PC-9 (cell line): ENCODE measurements around the gene CABLES2. TPM values are rescaled to one million over a fixed set of nuclear protein-coding genes. Genes with fewer than 3 reads are reported as not detected.
A peak's percentile ranks its signal among the peaks of the same experiment; 100 is the strongest.

Experiments used
- BruUV-seq: library from RNA; stranded (reverse); fragments of 400-500 nt; replicated peaks from 2 replicates; lab custom pipeline; 2021; lab: Mats Ljungman, UMichigan
- CTCF ChIA-PET: fragments of 300-600 bp; sonication (Branson Sonifier 250); formaldehyde crosslinking; loops from one replicate; lab custom pipeline; 2022; ENCODE audit warnings: antibody characterized with exemption; lab: Charles Lee
- POLR2A ChIA-PET: fragments of 300-600 bp; sonication (Branson Sonifier 250); formaldehyde crosslinking; loops from one replicate; lab custom pipeline; 2022; ENCODE audit warnings: antibody characterized with exemption; ENCODE audit not compliant: unreplicated experiment; lab: Charles Lee
- DNase-seq, 2 experiments: peaks; one replicate each; pipeline versions ENCODE4 v3.0.0 to v3.0.0-alpha.2; 2015 to 2022; ENCODE audit warnings: mixed read lengths in 1 of 2
- H2AFZ ChIP-seq: fragments of 200-600 bp; sonication (generic); 2 replicates; pipeline ENCODE4 v1.8.1; 2017; ENCODE audit warnings: antibody characterized with exemption
- H3F3A ChIP-seq: fragments of 200-600 bp; sonication (generic); 2 replicates; pipeline ENCODE4 v1.8.1; 2017; ENCODE audit warnings: antibody characterized with exemption, mild to moderate bottlenecking, low read depth; ENCODE audit not compliant: insufficient read depth
- H3K27ac ChIP-seq: fragments of 200-600 bp; sonication (generic); 2 replicates; pipeline ENCODE4 v1.6.1; 2016; ENCODE audit warnings: mixed run types
- H3K27me3 ChIP-seq: fragments of 200-600 bp; sonication (generic); 2 replicates; pipeline ENCODE4 v1.6.1; 2016; ENCODE audit warnings: low read depth, mixed run types; ENCODE audit not compliant: insufficient read depth
- H3K36me3 ChIP-seq: fragments of 200-600 bp; sonication (generic); 2 replicates; pipeline ENCODE4 v1.6.1; 2016; ENCODE audit warnings: low read depth, mixed run types
- H3K4me1 ChIP-seq: fragments of 200-600 bp; sonication (generic); replicated peaks from 2 replicates; pipeline ENCODE4 v1.6.1; 2016; ENCODE audit warnings: mixed run types; ENCODE audit not compliant: insufficient read depth
- H3K4me2 ChIP-seq: fragments of 200-600 bp; sonication (generic); 2 replicates; pipeline ENCODE4 v1.6.1; 2017; ENCODE audit warnings: mixed run types
- H3K4me3 ChIP-seq: fragments of 200-600 bp; sonication (generic); 2 replicates; pipeline ENCODE4 v1.6.1; 2016; ENCODE audit warnings: mixed run types
- H3K79me2 ChIP-seq: fragments of 200-600 bp; sonication (generic); 2 replicates; pipeline ENCODE4 v1.6.1; 2017; ENCODE audit warnings: low read depth, mixed run types
- H3K9me2 ChIP-seq: fragments of 200-600 bp; sonication (generic); 2 replicates; pipeline ENCODE4 v1.8.1; 2017; ENCODE audit warnings: mild to moderate bottlenecking; ENCODE audit not compliant: insufficient read depth
- H3K9me3 ChIP-seq: fragments of 200-600 bp; sonication (generic); 2 replicates; pipeline ENCODE4 v1.8.1; 2016; ENCODE audit warnings: low read depth; ENCODE audit not compliant: insufficient read depth
- H4K20me1 ChIP-seq: fragments of 200-600 bp; sonication (generic); 2 replicates; pipeline ENCODE4 v1.8.1; 2017; ENCODE audit not compliant: insufficient read depth
- EZH2 ChIP-seq: fragments of 200-600 bp; sonication (generic); IDR thresholded peaks from 2 replicates; pipeline ENCODE4 v1.8.0; 2017; ENCODE audit warnings: antibody characterized with exemption, low read depth
- intact Hi-C: fragments of 100-400 bp; cut with micrococcal nuclease; formaldehyde crosslinking; loops from one replicate; pipeline ENCODE4 v1.10.0; 2022; ENCODE audit not compliant: unreplicated experiment
- total RNA-seq: library from RNA; stranded (reverse); gene quantifications from 2 replicates; pipeline ENCODE4 v1.2.3, GENCODE V29; 2021
- TF ChIP-seq, protein P1 (sequence below): fragments of 200-600 bp; sonication (generic); conservative IDR thresholded peaks from 2 replicates; pipeline ENCODE4 v1.6.1; 2017; ENCODE audit warnings: mixed run types, antibody characterized with exemption, mild to moderate bottlenecking, moderate library complexity

The CABLES2 gene
- total RNA-seq, 1 experiment from 2014 or later = 14.1 TPM

DNA sequence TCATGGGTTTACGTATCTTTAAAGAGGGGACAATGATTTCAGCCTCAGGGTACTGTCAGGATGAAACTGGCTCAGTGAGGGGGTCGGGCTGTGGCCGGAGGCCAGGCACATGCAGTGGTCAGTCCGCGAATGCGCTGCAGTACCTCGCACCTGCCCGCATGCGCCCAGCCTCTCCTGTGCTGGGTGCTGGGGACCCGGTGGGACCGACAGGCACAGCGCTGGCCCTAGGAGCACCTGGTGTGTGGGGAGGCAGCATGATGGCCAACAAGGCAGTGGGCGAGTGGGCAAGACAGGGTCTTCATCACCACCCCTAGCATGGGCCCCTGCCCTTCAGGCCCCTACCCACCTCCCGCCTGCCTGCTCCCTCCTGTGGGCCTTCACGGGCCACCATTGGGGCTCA is 970 bp upstream of the CABLES2 start:
- H3K79me2 ChIP-seq = no peaks in the 10 kb centered on the region
- CTCF ChIA-PET = no interaction called here
- no TSS peak for BruUV-seq
- TF ChIP-seq, protein P1, sequence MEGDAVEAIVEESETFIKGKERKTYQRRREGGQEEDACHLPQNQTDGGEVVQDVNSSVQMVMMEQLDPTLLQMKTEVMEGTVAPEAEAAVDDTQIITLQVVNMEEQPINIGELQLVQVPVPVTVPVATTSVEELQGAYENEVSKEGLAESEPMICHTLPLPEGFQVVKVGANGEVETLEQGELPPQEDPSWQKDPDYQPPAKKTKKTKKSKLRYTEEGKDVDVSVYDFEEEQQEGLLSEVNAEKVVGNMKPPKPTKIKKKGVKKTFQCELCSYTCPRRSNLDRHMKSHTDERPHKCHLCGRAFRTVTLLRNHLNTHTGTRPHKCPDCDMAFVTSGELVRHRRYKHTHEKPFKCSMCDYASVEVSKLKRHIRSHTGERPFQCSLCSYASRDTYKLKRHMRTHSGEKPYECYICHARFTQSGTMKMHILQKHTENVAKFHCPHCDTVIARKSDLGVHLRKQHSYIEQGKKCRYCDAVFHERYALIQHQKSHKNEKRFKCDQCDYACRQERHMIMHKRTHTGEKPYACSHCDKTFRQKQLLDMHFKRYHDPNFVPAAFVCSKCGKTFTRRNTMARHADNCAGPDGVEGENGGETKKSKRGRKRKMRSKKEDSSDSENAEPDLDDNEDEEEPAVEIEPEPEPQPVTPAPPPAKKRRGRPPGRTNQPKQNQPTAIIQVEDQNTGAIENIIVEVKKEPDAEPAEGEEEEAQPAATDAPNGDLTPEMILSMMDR = no peak
- no peak for TF ChIP-seq EZH2
- intact Hi-C loops = loop anchor here (5.0 to 10.0 kb wide), 4 partner anchors 214 to 393 kb away; no protein-coding TSS in a partner anchor
- peaks cover 21% of the 10 kb centered on the region; the same call in 1 of the 2 replicates for H3F3A ChIP-seq
- peak overlapping the region; percentile 72 for H3K4me2 ChIP-seq
- no peaks in the 10 kb centered on the region for H3K27me3 ChIP-seq
- H2AFZ ChIP-seq = no peak overlapping the region
- H3K36me3 ChIP-seq = no peaks in the 10 kb centered on the region
- H3K27ac ChIP-seq = no peak overlapping the region
- H4K20me1 ChIP-seq = peaks cover 11% of the 10 kb centered on the region; the same call in 1 of the 2 replicates
- no peaks in the 10 kb centered on the region for H3K9me2 ChIP-seq
- POLR2A ChIA-PET = no interaction called here
- H3K4me3 ChIP-seq = no peak overlapping the region
- H3K9me3 ChIP-seq = no peaks in the 10 kb centered on the region
- DNase-seq = no peak
- peaks cover 18% of the 10 kb centered on the region for H3K4me1 ChIP-seq

DNA sequence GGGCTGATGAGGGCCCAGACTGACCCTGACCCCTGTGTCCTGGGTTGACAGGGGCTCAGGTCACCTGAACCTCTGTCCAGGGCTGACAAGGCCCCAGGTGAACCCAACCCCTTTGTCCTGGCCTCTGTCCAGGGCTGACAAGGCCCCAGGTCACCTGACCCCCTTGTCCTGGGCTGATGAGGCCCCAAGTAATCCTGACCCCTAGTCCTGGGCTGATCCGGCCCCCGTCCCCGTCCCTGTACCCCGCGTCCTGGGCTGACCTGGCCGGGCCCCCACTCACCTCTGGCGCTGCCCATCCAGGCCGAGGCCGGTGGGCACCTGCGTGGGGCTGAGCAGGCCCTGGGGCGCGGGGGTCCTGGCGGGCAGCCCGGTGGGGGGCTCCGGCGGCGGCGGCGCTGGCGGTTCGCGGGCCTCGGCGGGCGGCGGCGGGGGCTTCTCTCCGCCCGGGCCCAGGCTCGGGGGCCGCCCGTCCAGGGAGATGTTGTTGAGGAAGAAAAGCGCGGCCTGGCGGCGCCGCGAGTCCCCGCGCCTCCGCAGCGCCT is 379 bp downstream of the CABLES2 start:
- intact Hi-C loops = loop anchor here (5.0 to 10.0 kb wide), 4 partner anchors 216 to 392 kb away; no protein-coding TSS in a partner anchor
- H3K4me1 ChIP-seq = peaks cover 18% of the 10 kb centered on the region
- ChIA-PET POLR2A (no interaction called here), CTCF (no interaction called here)
- DNase-seq = no peak
- peaks cover 25% of the 10 kb centered on the region; the same call in 1 of the 2 replicates for H3F3A ChIP-seq
- H2AFZ ChIP-seq = no peak overlapping the region
- no peak for TF ChIP-seq EZH2
- TF ChIP-seq, protein P1 = no peak
- no peaks in the 10 kb centered on the region for H3K9me3 ChIP-seq
- no peaks in the 10 kb centered on the region for H3K36me3 ChIP-seq
- no peaks in the 10 kb centered on the region for H3K27me3 ChIP-seq
- H3K79me2 ChIP-seq = no peaks in the 10 kb centered on the region
- no TSS peak for BruUV-seq
- H3K4me3 ChIP-seq = peak overlapping the region; percentile 72
- peaks cover 6% of the 10 kb centered on the region; the same call in 1 of the 2 replicates for H4K20me1 ChIP-seq
- H3K27ac ChIP-seq = no peak overlapping the region
- no peaks in the 10 kb centered on the region for H3K9me2 ChIP-seq
- H3K4me2 ChIP-seq = peak overlapping the region; percentile 97

DNA sequence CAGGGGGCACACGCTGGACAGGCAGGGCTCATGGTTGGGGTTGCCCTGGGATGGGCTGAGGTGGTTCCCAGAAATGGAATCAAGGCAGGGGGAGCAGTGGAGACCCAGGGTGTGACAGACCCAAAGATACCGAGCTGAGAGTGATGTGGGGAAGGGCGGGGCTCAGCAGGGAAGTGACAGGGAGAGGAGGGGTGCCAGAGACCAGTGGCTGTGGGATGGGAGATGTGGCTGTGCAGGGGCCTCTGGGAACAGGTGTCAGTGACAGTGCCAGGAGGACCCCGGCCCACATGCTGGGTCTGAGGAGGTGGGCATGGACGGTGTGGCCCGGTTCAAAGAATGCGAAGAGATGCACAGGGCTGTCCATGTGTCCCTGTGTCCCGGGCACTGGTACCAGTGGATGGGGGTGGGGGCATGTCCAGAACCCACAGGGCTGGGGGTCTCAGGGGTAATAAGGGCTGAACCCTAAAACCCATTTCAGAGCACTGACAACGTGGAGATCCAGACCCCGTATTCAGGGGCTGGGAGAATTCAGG is 1.0 kb downstream of the CABLES2 start:
- H3K4me1 ChIP-seq = peaks cover 18% of the 10 kb centered on the region
- ChIA-PET POLR2A (no interaction called here), CTCF (no interaction called here)
- BruUV-seq = TSS peak; percentile 14
- H3K4me3 ChIP-seq = peak overlapping the region; percentile 72
- H3K9me3 ChIP-seq = no peaks in the 10 kb centered on the region
- intact Hi-C loops = loop anchor here (1.0 to 10.0 kb wide), 5 partner anchors 104 to 391 kb away; partner anchors contain the start of gene ADRM1
- H3K79me2 ChIP-seq = no peaks in the 10 kb centered on the region
- no peaks in the 10 kb centered on the region for H3K9me2 ChIP-seq
- no peaks in the 10 kb centered on the region for H3K36me3 ChIP-seq
- no peak for DNase-seq
- peaks cover 25% of the 10 kb centered on the region; the same call in 1 of the 2 replicates for H3F3A ChIP-seq
- H2AFZ ChIP-seq = no peak overlapping the region
- peaks cover 4% of the 10 kb centered on the region; the same call in 1 of the 2 replicates for H4K20me1 ChIP-seq
- H3K4me2 ChIP-seq = peak overlapping the region; percentile 97
- no peak overlapping the region for H3K27ac ChIP-seq
- H3K27me3 ChIP-seq = no peaks in the 10 kb centered on the region
- TF ChIP-seq, protein P1 = no peak
- no peak for TF ChIP-seq EZH2
